ENCODE data around the gene RAB40B.

RAB40B gene

GRCh38 chr17:82723169-82723807 lies 24.8 kb upstream of the RAB40B start:
- CTCF ChIA-PET = interaction anchor here (0.6 kb wide), 1 partner anchor 20 kb away, joined by 3 read pairs; no protein-coding TSS in a partner anchor
- DNase-seq (ENCODE audit: low spot score) = no peak
- POLR2A ChIA-PET (ENCODE audit: low non-redundant PET) = interaction anchor here (0.6 kb wide), 1 partner anchor 25 kb away, joined by 3 read pairs; the partner anchor contains the start of gene RAB40B
- peak overlapping the region; percentile 8 for H3K27ac ChIP-seq
- TF ChIP-seq CTCF (conservative IDR thresholded peaks at IDR 0.05; ENCODE audit: low read depth) = no peak

GRCh38 chr17:82722341-82723013 lies 24.0 kb upstream of the RAB40B start:
- CTCF ChIA-PET = interaction anchor here (0.6 kb wide), 1 partner anchor 20 kb away, joined by 3 read pairs; no protein-coding TSS in a partner anchor
- no peak for DNase-seq (ENCODE audit: low spot score)
- peak overlapping the region; percentile 9; the same call in 1 of the 2 replicates for H3K27ac ChIP-seq

DNA sequence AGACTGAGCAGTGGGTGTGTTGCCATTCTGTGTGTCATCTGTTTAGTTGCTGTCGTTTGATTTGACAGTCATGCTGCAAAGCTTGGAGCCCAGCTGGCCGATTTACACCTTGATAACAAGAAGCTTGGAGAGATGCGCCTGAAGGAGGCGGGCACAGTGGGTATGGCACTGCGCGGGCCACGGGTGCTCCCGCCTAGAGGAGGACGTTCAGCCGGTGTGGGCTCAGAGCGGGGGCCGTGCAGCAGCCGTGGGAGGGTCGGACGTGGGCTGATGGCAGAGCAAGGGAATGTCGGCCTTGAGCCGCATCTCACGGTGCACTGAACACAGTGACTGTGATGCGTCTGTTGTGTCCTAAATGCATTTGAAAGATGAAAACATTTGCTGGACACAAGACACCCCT lies 21.7 kb upstream of the RAB40B start:
- H3K27ac ChIP-seq = peak overlapping the region; percentile 11; the same call in 1 of the 2 replicates
- DNase-seq (ENCODE audit: low spot score) = no peak
- ChIA-PET CTCF (no interaction called here), POLR2A (ENCODE audit: low non-redundant PET) (no interaction called here)
- no peak for TF ChIP-seq CTCF (conservative IDR thresholded peaks at IDR 0.05; ENCODE audit: low read depth)

More at GRCh38 chr17:82722341-82723013, 24.0 kb upstream of the RAB40B start:
- no peak for TF ChIP-seq CTCF (conservative IDR thresholded peaks at IDR 0.05; ENCODE audit: low read depth)
- POLR2A ChIA-PET (ENCODE audit: low non-redundant PET) = no interaction called here

- CTCF ChIA-PET = interaction anchor here (0.5 kb wide), 1 partner anchor 596 kb away, joined by 3 read pairs; no protein-coding TSS in a partner anchor
- DNase-seq (ENCODE audit: low spot score) = no peak
- POLR2A ChIA-PET (ENCODE audit: low non-redundant PET) = interaction anchor here (0.6 kb wide), 1 partner anchor 30 kb away, joined by 3 read pairs; no protein-coding TSS in a partner anchor
These were observed 20.6 kb upstream of the RAB40B start for GRCh38 chr17:82718986-82719685.

DNA sequence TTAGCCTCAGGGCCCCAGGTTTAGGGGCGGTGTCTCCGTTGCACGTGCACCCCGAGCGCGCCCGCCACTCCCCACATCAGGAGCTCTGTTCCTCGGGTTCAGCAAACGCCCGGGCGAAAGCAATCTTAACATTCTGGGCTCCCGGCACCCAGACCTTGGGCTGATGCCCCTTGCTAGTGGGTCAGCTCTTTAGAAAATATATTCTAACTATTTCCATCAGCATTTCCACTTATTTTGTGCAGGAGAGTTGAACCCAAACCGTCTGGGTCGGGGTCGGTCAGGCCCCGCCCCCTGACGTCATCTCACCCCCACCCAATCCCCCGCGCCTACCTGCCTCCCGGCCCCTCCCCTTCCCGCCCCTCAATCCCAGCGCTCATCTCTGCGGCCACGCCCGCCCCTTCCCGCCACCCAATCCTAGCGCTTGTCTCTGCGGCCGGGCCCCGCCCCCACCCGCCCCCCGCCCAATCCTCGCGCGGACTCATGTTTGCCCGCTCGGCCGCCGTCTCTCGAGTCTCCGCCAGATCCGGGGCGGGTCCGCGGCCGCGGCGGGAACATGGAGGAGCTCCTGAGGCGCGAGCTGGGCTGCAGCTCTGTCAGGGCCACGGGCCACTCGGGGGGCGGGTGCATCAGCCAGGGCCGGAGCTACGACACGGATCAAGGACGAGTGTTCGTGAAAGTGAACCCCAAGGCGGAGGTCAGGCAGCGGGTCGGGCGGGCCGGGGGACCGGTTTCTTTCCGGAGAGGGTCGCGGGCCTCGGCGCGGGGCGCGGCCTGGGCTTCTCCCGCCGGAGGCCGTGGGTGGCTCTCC lies 17.9 kb upstream of the RAB40B start, which contains the start of gene FN3KRP:
Gene FN3KRP, plus strand, starts transcription at position 504 of the 808 bp plus-strand sequence. Its CDS starts 50 bp downstream, at position 554.
- peak within 1 kb of the TSS; percentile 84 for H3K27ac ChIP-seq
- DNase-seq (ENCODE audit: low spot score) = peak; percentile 100
- POLR2A ChIA-PET (ENCODE audit: low non-redundant PET) = interaction anchor here (0.6 to 0.8 kb wide), 3 partner anchors 8 to 695 kb away, joined by 3 to 7 read pairs (median 3); partner anchors contain the start of gene NARF
- CTCF ChIA-PET = interaction anchor here (1.2 kb wide), 1 partner anchor 39 kb away, joined by 3 read pairs; no protein-coding TSS in a partner anchor
- TF ChIP-seq CTCF (conservative IDR thresholded peaks at IDR 0.05; ENCODE audit: low read depth) = no peak

More at GRCh38 chr17:82718986-82719685, 20.6 kb upstream of the RAB40B start:
- no peak for TF ChIP-seq CTCF (conservative IDR thresholded peaks at IDR 0.05; ENCODE audit: low read depth)
- no peak overlapping the region for H3K27ac ChIP-seq
